GM08714 (cell line): ENCODE measurements around the gene VAC14.

Source experiments
- H3K4me3 ChIP-seq: fragments of 200-500 bp; sonication (Bioruptor generic); 2 replicates; pipeline ENCODE4 v1.5.1; 2014; ENCODE audit warnings: mild to moderate bottlenecking, low read length, inconsistent platforms
- ZNF274 ChIP-seq: IDR thresholded peaks from 2 replicates; pipeline ENCODE4 v1.6.1; 2012; ENCODE audit warnings: mild to moderate bottlenecking, low read depth, low read length

Gene VAC14

GRCh38 chr16:70665113-70665694, 135.8 kb downstream of the VAC14 start:
- no peak overlapping the region for H3K4me3 ChIP-seq
- no peak for TF ChIP-seq ZNF274

DNA sequence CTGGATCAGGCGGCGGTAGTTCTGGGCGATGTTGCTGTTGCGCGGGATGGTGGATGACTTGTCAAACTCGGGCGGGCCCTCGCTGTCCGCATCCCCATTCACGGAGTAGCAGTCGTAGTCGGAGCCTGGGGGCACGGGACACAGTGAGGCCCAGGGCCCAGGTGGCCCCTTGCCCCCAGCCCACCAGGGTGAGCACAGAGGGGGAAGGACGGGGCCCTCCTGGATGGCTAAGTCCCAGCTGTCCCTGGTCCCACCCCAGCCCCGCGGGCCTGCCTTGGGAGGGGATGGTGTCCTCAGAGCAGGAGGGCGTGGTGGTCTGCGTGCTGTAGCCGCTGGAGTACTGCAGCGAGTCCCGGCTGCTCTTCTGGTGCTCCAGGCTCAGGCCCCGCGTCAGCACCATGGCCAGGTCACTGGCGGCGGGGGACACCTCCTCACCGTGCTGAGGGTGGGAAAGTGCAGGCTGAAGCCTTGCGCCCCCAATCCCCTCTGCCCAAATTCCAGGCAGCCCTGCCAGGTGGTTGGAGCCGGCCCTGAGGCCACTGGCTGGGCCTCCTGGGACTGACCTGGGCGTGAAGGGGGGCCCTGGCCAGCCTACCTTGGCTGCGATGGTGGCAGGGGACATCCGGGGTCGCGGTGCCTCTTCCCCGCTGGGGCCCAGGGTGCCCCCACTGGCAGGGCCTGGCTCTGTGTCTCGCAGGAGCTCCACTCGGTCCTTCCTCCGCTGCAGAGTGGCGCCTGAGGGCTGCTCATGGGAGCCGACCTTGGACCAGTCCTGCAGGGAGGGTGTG, 136.4 kb downstream of the VAC14 start:
- no peak for TF ChIP-seq ZNF274
- H3K4me3 ChIP-seq = no peak overlapping the region

- H3K4me3 ChIP-seq = no peak overlapping the region
- TF ChIP-seq ZNF274 = no peak
These were observed 137.2 kb downstream of the VAC14 start for GRCh38 chr16:70663524-70664324.

DNA sequence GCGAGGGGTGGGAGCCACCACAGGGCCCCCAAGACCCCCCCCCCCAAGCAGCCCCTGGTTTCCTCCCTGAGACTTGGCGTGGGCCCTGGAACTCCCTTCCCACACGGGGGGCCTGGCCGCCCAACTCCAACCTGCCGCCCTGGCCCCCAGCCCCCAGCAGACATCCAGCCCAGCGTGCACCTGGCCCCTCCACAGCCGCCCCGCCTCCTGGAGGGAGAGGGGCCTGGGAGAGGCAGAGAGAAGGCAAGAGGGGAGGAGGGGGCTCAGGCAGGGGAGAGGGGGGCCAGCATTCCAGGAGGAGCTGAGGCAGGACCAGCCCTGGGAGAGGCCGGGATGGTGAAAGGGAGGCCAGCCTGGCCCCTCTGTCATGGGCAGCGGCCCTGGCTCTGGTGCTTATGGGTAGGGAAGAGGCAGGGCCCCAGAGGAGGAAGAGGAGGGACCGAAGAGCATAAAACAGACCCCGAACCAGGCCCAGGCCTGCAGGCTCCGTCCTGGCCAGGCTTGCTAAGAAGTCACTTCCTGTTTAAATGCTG, 137.9 kb downstream of the VAC14 start:
- H3K4me3 ChIP-seq = no peak overlapping the region
- TF ChIP-seq ZNF274 = no peak

DNA sequence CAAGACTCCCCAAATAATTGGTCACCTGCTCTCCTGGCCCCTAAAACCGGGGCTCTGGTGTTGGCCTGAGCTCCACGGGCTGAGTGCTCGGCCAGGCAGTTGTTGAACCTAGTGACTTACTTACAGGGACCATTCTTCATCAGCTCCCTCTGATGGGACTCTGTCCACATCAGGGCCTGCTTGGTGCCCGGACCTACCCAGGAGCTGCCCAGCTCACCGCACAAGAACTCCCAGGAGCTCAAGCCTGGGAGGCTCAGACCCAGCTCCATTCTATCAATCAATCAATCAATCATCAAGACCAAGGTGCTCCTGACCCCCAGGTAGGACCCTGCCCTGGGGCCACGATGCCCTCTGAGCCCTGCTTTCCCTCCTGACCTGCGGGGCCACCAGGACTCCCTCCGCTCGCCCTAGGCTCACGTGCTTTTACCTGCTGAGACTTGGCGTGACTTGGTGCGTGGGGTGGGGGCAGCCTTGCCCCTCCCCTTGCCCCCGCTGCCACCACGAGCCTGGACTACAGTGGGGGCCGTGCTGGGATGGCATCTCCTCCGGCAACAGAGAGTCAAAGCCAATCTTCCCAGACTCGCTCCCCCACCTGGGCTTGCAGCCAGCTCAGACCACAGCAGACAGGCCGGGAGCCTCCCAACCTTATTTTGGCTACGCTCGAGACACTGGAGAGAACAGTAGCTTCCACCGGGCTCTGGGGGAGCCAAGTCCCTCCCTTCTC, 138.9 kb downstream of the VAC14 start:
- TF ChIP-seq ZNF274 = no peak
- H3K4me3 ChIP-seq = no peak overlapping the region

DNA sequence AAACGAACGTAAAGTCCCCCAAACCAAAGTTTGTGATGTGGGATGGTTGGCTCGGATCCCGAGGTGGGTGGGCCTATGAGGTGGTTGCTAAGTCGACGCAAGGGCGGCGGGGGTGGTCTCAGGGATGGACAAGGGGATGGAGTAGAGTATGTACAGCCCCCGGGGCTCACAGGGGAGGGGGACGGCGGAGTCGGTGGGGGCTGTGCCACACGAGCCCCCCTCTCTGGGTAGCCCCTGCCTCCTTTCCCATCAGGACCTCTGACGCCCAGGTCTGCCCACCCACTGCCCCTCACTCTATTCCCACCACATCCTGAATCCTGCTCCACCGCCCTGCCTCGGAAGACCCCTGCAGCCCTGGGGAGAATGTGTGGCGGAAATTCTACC, 139.4 kb downstream of the VAC14 start:
- no peak for TF ChIP-seq ZNF274
- no peak overlapping the region for H3K4me3 ChIP-seq

GRCh38 chr16:70660672-70661350, 140.1 kb downstream of the VAC14 start:
- TF ChIP-seq ZNF274 = no peak
- no peak overlapping the region for H3K4me3 ChIP-seq

- no peak overlapping the region for H3K4me3 ChIP-seq
- TF ChIP-seq ZNF274 = no peak
These were observed 140.8 kb downstream of the VAC14 start for GRCh38 chr16:70659953-70660671.

GRCh38 chr16:70659546-70659945, 141.4 kb downstream of the VAC14 start:
- TF ChIP-seq ZNF274 = no peak
- no peak overlapping the region for H3K4me3 ChIP-seq

DNA sequence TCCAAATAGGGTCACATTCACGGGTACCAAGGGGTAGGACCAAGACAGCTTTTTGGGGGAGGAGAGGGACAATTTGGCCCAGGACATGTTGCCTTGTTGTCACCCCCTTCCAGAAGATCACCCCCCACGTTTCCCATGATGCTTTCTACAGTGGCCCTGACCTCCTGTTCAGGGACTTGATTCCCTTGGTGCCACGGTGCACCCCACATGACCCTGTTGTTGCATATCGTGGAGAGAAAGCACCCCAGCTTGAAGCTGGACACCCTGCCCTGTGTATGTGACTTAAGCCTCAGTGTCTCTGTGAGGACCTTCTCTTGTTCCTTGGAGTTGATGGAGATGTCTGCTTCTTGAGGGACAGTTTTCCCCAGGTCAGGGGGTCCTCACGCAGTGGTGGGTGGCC, 142.0 kb downstream of the VAC14 start:
- no peak overlapping the region for H3K4me3 ChIP-seq
- TF ChIP-seq ZNF274 = no peak

DNA sequence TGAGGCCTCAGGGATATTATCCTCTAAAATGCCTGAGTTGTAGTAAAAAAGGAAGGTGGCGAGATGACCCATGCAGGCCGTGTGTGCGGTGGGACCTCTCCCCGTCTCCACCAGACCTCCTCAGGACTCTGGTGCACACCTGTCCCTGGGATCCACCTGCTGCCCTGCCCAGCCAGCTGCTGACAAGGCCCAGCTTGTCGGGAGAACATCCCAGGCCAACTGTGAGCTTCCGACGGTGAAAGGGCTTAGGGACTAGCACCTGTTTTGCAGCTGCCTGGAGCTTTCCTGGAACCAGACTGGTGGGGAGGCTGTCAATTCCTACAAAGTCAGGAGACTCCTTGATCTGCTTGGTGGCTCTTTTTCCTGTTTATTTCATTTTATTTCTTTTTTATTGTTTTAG, 143.0 kb downstream of the VAC14 start:
- TF ChIP-seq ZNF274 = no peak
- no peak overlapping the region for H3K4me3 ChIP-seq

DNA sequence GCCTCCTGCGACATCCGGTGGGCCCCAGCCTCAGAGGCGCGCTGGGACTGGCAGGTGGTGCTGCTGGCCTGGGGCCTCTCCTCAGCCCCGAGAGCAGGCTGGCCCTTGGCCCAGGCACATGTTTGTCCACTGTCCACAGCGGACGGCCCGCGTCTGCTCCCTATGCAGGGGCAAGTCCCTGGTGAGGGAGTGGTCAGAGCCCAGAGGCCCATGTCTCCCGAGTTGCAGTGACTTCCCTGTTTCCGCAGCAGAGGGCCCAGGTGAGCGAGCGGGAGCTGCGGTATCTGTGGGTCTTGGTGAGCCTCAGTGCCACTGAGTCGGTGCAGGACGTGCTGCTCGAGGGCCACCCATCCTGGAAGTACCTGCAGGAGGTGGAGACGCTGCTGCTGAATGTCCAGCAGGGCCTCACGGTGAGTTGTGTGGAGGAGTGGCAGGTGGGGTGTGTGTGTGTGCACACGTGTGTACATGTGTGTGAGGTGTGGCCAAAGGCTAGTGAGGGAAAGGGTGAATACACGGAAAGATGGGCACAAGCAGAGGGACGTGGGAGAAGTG, 144.2 kb downstream of the VAC14 start:
- no peak overlapping the region for H3K4me3 ChIP-seq
- no peak for TF ChIP-seq ZNF274
